HG03575 (cell line): Measurements from ENCODE around the gene PSMB9.
"Not testable (repeated sequence)": the region's sequence is repeated elsewhere in the genome, so short reads cannot be mapped to it uniquely, and the experiment has no call there.

Experiments
- ATAC-seq: cut with Tn5 transposase; IDR thresholded peaks from one replicate; pipeline ENCODE4 v1.9.1; 2021; ENCODE audit not compliant: unreplicated experiment, insufficient number of reproducible peaks, low FRiP score; ENCODE audit errors: extremely low read depth

PSMB9 gene

GRCh38 chr6:32854376-32855178, 585 bp downstream of the PSMB9 start:
- no peak for ATAC-seq

- ATAC-seq, result no peak
These were observed 1.6 kb downstream of the PSMB9 start for GRCh38 chr6:32855467-32856174.

GRCh38 chr6:32857156-32857891, 3.3 kb downstream of the PSMB9 start:
- no peak for ATAC-seq

GRCh38 chr6:32858194-32858593, 4.2 kb downstream of the PSMB9 start:
- no peak for ATAC-seq

GRCh38 chr6:32860674-32861073, 6.7 kb downstream of the PSMB9 start:
- ATAC-seq, result no peak

- ATAC-seq, result no peak
These were observed 8.7 kb downstream of the PSMB9 start for GRCh38 chr6:32862725-32863124.

- no peak for ATAC-seq
These were observed 11.9 kb downstream of the PSMB9 start for GRCh38 chr6:32865724-32866443.

- ATAC-seq, result no peak
These were observed 13.1 kb downstream of the PSMB9 start for GRCh38 chr6:32867022-32867477.

GRCh38 chr6:32867554-32868256, 13.7 kb downstream of the PSMB9 start:
- no peak for ATAC-seq

GRCh38 chr6:32868257-32868788, 14.3 kb downstream of the PSMB9 start:
- no peak for ATAC-seq

GRCh38 chr6:32873947-32874346, 20.0 kb downstream of the PSMB9 start:
- not testable (repeated sequence) for ATAC-seq

GRCh38 chr6:32876603-32877002, 22.6 kb downstream of the PSMB9 start:
- no peak for ATAC-seq

GRCh38 chr6:32879691-32880090, 25.7 kb downstream of the PSMB9 start:
- ATAC-seq, result no peak

- ATAC-seq, result not testable (repeated sequence)
These were observed 27.0 kb downstream of the PSMB9 start for GRCh38 chr6:32880962-32881361.

GRCh38 chr6:32882879-32883250, 28.9 kb downstream of the PSMB9 start:
- no peak for ATAC-seq

GRCh38 chr6:32883789-32884188, 29.8 kb downstream of the PSMB9 start:
- ATAC-seq, result no peak

- ATAC-seq, result no peak
These were observed 31.8 kb downstream of the PSMB9 start for GRCh38 chr6:32885698-32886286.
